GM13976 (cell line): ENCODE measurements around the gene KIAA0232.

ENCODE experiments used
- DNase-seq: peaks from one replicate; pipeline ENCODE4 v3.0.0; 2012; ENCODE audit warnings: low spot score
- in situ Hi-C: fragments of 300-500 bp; cut with MboI; formaldehyde crosslinking; loops from one replicate; pipeline ENCODE4 v1.12.0; 2022; ENCODE audit warnings: low sequenced_read_pairs, mixed read lengths, inconsistent platforms; ENCODE audit not compliant: unreplicated experiment
- TF ChIP-seq, protein P1 (sequence below): IDR thresholded peaks from 2 replicates; pipeline ENCODE4 v1.5.1; 2012; ENCODE audit warnings: borderline replicate concordance, mild to moderate bottlenecking; ENCODE audit not compliant: insufficient read depth; ENCODE audit errors: extremely low read depth, missing control alignments, control extremely low read depth

KIAA0232 gene

DNA sequence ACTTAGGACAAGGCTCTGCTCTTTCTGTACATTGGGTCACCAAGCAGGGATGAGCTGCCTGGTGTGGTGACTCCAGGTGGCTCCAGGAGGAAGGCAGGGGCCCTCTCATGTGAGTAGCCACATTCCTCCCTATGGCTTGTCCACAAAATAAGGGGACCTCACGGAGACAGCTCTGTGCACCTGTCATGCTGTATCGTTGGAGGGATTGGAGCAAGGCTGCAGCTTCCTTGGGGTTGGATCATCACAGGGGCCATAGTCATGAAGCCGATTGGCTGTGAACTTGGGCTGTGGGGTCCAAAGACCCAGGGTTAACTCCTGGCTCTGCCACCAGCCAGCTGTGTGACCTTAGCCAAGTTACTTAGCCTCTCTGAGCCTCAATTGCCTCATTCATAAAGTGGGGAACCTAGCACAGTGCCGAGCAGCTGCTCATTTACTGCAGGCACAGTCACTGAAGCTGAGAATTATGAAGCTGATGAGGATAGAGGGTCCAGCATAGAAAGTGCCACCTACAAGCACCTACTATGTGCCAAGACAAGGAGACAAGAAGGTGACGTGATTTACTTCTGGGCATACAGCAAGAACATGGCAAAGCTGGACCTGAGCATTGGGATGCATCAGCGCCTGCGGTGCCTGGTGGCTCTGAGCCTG is 11.8 kb upstream of the KIAA0232 start:
- TF ChIP-seq, protein P1, sequence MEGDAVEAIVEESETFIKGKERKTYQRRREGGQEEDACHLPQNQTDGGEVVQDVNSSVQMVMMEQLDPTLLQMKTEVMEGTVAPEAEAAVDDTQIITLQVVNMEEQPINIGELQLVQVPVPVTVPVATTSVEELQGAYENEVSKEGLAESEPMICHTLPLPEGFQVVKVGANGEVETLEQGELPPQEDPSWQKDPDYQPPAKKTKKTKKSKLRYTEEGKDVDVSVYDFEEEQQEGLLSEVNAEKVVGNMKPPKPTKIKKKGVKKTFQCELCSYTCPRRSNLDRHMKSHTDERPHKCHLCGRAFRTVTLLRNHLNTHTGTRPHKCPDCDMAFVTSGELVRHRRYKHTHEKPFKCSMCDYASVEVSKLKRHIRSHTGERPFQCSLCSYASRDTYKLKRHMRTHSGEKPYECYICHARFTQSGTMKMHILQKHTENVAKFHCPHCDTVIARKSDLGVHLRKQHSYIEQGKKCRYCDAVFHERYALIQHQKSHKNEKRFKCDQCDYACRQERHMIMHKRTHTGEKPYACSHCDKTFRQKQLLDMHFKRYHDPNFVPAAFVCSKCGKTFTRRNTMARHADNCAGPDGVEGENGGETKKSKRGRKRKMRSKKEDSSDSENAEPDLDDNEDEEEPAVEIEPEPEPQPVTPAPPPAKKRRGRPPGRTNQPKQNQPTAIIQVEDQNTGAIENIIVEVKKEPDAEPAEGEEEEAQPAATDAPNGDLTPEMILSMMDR, result no peak
- no peak for DNase-seq
- in situ Hi-C loops, result no loop called here

DNA sequence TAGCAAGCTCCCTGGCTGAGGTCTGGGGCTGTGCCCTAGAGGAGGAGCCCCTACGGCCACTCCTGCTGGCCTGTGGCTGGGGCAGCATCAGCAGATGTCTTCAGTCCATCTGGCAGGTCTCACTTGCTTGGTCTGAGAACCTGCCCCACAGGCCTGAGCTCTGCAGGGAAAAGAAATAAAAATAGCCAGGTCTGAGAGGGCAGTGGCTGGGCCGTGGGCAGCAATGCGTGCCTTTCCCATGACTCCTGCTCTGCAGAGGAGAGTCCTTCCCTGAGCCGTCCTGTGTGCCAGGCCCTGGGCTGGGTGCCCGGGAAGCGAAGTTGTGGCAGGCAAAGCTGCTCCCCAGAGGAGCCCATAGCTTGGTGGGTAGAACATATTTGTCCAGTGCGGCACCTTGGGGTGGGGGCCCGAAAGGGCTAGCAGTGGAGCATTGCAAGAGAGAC is 11.3 kb upstream of the KIAA0232 start:
- in situ Hi-C loops, result no loop called here
- TF ChIP-seq, protein P1, result no peak
- DNase-seq, result no peak

DNA sequence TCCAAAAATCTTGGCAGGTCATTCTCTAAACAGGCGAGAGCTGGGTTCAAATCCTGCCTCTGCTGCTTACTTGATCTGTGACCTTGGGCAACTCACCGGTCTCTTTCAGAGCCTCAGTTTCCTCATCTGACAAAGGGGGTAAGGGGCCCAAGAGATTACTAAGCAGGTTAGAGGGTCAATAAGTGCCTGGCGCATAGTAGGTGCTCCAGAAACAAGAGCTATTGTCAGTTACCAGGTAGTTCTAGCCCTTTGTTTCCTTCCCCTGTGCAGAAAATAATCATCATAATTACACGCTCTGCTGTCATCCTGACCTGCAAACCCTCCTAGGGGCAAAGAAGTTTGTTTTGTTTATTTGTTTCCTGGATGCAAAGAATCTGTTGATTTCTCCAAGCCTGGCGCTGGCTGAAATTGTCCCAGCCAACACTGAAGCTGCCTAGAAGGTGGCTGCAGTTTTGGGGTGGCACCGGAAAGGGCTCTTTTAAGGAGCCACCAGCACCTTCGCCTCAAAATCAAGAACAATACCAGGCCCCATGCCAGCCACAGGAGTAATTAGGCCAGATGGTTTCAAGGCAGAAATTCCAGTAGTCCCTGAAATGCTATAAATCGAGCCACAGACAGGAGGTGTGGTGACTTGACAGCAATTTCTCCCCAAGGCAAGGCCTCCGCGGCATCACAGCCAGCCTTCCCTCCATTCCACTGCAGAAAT is 10.2 kb upstream of the KIAA0232 start:
- no peak for DNase-seq
- in situ Hi-C loops, result no loop called here
- TF ChIP-seq, protein P1, result no peak

DNA sequence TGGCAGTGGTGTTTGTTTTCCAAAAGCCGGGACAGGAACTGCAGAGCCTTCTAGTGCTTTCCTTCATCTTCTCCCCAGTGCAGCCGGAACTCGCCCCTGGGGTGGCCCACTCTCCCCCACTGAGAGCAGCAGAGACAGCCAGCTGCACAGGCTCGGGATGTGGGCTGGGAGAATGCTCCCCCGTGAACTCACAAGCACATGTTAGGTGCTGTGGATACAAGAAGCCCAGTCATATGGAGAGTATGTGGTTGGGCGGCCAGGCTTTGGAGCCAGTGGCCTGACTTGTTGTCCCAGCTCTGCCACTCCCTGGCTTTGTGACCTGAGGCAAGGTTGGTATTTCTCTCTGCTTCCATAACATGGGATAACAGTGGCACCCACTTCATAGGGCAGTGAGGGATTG is 9.4 kb upstream of the KIAA0232 start:
- DNase-seq, result no peak
- in situ Hi-C loops, result no loop called here
- TF ChIP-seq, protein P1, result no peak

DNA sequence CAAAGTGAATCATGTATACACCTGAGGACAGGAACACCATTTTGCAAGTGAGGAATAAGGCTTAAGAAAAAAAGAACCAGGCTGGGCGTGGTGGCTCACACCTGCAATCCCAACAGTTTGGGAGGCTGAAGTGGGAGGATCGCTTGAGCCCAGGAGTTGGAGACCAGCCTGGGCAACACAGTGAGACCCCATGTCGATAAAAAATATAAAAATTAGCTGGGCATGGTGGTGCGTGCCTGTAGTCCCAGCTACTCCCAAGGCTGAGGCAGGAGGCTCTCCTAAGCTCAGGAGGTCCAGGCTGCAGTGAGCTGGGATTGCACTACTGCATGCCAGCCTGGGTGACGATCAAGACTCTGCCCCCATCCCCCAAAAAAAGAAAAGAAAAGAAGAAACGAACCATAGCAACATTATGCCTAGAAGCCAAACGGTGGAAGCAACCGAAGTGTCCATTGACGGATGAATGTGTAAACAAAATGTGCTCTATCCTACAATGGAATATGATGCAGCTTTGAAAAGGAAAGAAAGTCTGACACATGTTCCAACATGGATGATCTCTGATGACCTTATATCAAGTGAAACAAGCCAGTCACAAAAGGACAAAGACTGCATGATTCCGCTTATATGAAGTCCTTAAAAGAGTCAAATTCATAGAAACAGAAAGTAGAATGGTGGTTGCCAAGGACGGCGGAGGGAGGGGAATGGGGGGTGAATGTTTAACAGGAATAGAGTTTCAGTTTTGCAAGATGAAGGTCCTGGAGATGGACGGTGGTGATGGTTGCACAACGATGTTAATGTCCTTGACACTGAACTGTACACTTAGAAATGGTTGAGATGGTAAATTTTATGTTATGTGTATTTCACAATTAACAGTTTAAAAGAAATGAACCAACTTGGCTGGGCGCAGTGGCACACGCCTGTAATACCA is 8.6 kb upstream of the KIAA0232 start:
- TF ChIP-seq, protein P1, result no peak
- in situ Hi-C loops, result no loop called here
- no peak for DNase-seq

DNA sequence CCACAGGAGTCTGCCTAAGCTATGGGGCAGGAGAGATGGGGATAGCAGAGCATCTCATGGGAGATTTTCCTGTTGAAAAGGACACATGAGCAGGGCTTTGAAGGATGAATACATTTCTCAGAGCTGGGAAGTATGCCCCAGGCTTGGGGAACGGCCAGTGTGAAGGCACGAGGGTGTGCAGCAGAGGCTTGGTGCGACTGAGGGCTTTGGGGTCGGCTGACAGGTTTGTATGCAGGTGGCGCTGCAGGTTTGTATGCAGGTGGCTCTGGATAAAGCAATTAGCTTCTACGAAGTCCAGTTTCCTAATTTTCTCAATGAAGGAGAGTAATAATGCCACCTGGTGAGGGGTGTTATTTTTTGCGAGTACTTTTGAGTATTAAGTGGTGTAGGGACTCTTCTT is 6.8 kb upstream of the KIAA0232 start:
- TF ChIP-seq, protein P1, result no peak
- DNase-seq, result no peak
- in situ Hi-C loops, result no loop called here
